Transverse colon (tissue), 4 donors: ENCODE measurements around the gene FTSJ3.

Source experiments
- CTCF ChIP-seq, 5 experiments: fragments of 200-600 bp in 3 of 5; fragments of 450-650 bp in 2 of 5; sonication (generic) in 3 of 5; IDR thresholded peaks; 1 replicate in 2 of 5; 2 replicates in 3 of 5; pipeline ENCODE4 v1.5.1; 2016 to 2017; ENCODE audit warnings: antibody characterized with exemption in 5 of 5, inconsistent platforms in 3 of 5, mild to moderate bottlenecking in 2 of 5, moderate library complexity in 1 of 5
- POLR2A ChIP-seq: fragments of 450-650 bp; IDR thresholded peaks from one replicate; pipeline ENCODE4 v1.6.1; 2016; ENCODE audit warnings: antibody characterized with exemption, mild to moderate bottlenecking, moderate library complexity
- POLR2AphosphoS5 ChIP-seq, 3 donors: sonication (generic); formaldehyde crosslinking; IDR thresholded peaks; one replicate each; pipeline ENCODE4 v1.6.1; 2016; ENCODE audit warnings: antibody characterized with exemption in 3 of 3

- TF ChIP-seq POLR2A, result peak; percentile 84
- peak; percentile 84 to 97 (median 93) for TF ChIP-seq POLR2AphosphoS5 (IDR thresholded peaks at IDR 0.05)
- TF ChIP-seq CTCF (IDR thresholded peaks at IDR 0.05), result peak; percentile 37 to 84 (median 50)
These were observed at the start of gene FTSJ3, which contains the start of gene PSMC5 for GRCh38 chr17:63827002-63827800.
